ENCODE data around the gene FJX1.
"Not testable (repeated sequence)": the region's sequence is repeated elsewhere in the genome, so short reads cannot be mapped to it uniquely, and the experiment has no call there.

FJX1 gene

DNA sequence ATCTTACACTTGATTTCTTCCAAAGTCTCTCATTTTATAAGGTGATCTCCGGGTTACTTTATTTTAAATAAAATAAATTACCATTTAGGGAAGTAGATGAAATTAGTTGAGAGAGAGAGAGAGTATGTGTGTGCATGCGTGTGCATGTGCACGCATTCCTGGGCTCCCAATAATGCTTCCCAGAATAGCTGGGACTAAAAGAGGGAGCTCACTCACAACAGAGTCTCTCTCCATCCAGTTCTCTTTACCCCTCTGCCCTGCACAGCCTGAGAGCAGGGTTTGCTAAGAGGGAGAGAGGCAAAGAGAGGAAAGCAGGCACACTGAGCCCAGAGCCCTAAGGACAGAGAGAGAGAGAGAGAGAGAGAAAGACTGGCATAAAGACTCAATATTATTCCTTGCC is 33.0 kb downstream of the FJX1 start:
- no peak overlapping the region for H3K4me3 ChIP-seq (ENCODE audit: low read length)
- no peaks in the 10 kb centered on the region for H4K20me1 ChIP-seq (ENCODE audit: insufficient read depth, low read length)
- no peaks in the 10 kb centered on the region for H3K36me3 ChIP-seq (replicated peaks; ENCODE audit: low read depth, low read length)
- no peak overlapping the region for H2AFZ ChIP-seq (ENCODE audit: low read depth, low read length)
- H3K4me1 ChIP-seq (ENCODE audit: low read length): no peaks in the 10 kb centered on the region
- H3K9me3 ChIP-seq (ENCODE audit: insufficient read depth, low read length): no peaks in the 10 kb centered on the region
- H3K9ac ChIP-seq (ENCODE audit: low read length): no peak overlapping the region
- no peaks in the 10 kb centered on the region for H3K79me2 ChIP-seq (ENCODE audit: low read length)
- H3K27ac ChIP-seq (ENCODE audit: low read length): no peak overlapping the region
- TF ChIP-seq, protein P1, sequence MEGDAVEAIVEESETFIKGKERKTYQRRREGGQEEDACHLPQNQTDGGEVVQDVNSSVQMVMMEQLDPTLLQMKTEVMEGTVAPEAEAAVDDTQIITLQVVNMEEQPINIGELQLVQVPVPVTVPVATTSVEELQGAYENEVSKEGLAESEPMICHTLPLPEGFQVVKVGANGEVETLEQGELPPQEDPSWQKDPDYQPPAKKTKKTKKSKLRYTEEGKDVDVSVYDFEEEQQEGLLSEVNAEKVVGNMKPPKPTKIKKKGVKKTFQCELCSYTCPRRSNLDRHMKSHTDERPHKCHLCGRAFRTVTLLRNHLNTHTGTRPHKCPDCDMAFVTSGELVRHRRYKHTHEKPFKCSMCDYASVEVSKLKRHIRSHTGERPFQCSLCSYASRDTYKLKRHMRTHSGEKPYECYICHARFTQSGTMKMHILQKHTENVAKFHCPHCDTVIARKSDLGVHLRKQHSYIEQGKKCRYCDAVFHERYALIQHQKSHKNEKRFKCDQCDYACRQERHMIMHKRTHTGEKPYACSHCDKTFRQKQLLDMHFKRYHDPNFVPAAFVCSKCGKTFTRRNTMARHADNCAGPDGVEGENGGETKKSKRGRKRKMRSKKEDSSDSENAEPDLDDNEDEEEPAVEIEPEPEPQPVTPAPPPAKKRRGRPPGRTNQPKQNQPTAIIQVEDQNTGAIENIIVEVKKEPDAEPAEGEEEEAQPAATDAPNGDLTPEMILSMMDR (IDR thresholded peaks at IDR 0.05; ENCODE audit: low read depth, low read length): no peak
- no peak for TF ChIP-seq EZH2phosphoT487 (IDR thresholded peaks at IDR 0.05; ENCODE audit: low read depth)
- no peak overlapping the region for H3K4me2 ChIP-seq (ENCODE audit: low read length)
- peaks cover 11% of the 10 kb centered on the region for H3K27me3 ChIP-seq (ENCODE audit: low read depth, low read length)

DNA sequence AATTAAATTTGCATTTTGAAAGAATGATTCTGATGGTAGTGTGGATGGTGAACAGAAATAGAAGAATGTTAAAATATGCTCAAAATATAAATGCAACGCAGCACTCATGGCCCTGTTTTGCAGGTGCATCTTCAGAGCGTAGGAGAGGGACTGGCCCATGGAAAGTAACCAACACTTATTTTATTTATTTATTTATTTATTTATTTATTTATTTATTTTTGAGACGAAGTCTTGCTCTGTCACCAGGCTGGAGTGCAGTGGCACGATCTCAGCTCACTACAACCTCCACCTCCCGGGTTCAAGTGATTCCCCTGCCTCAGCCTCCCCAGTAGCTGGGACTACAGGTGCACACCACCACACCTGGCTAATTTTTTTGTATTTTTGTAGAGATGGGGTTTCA is 34.5 kb downstream of the FJX1 start:
- H3K27ac ChIP-seq (ENCODE audit: low read length); H3K79me2 ChIP-seq (ENCODE audit: low read length); H3K9me3 ChIP-seq (ENCODE audit: insufficient read depth, low read length); H3K36me3 ChIP-seq (replicated peaks; ENCODE audit: low read depth, low read length); H2AFZ ChIP-seq (ENCODE audit: low read depth, low read length); H3K4me1 ChIP-seq (ENCODE audit: low read length); H3K9ac ChIP-seq (ENCODE audit: low read length); H4K20me1 ChIP-seq (ENCODE audit: insufficient read depth, low read length); H3K4me3 ChIP-seq (ENCODE audit: low read length); H3K4me2 ChIP-seq (ENCODE audit: low read length): not testable (repeated sequence)
- H3K27me3 ChIP-seq (ENCODE audit: low read depth, low read length): peaks cover 11% of the 10 kb centered on the region

DNA sequence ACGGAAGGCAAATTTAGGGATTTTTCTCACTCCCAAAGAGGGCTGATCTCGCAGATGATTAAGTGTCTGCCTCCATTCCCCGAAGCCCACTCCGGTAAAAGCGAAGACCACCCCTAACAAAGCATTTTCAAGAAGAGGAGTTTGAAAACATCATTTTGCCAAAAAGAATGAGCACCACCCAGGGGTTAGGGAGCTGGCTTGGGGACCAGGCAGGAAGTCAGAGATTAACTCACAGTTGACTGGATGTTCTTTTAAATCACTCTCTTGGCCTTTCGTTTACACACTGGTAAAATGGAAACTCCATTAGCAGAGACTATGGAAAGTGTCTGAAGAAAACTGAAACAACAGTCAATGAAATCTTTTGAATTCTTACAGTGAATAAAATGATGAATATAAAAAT is 36.5 kb downstream of the FJX1 start:
- TF ChIP-seq EZH2phosphoT487 (IDR thresholded peaks at IDR 0.05; ENCODE audit: low read depth): no peak
- TF ChIP-seq, protein P1 (IDR thresholded peaks at IDR 0.05; ENCODE audit: low read depth, low read length): no peak
- Histone ChIP-seq H3K9ac (ENCODE audit: low read length) (no peak overlapping the region), H3K4me3 (ENCODE audit: low read length) (no peak overlapping the region), H3K79me2 (ENCODE audit: low read length) (no peaks in the 10 kb centered on the region), H4K20me1 (ENCODE audit: insufficient read depth, low read length) (no peaks in the 10 kb centered on the region), H2AFZ (ENCODE audit: low read depth, low read length) (no peak overlapping the region), H3K9me3 (ENCODE audit: insufficient read depth, low read length) (no peaks in the 10 kb centered on the region), H3K36me3 (replicated peaks; ENCODE audit: low read depth, low read length) (no peaks in the 10 kb centered on the region), H3K4me1 (ENCODE audit: low read length) (no peaks in the 10 kb centered on the region), H3K27ac (ENCODE audit: low read length) (no peak overlapping the region), H3K4me2 (ENCODE audit: low read length) (no peak overlapping the region), H3K27me3 (ENCODE audit: low read depth, low read length) (peaks cover 6% of the 10 kb centered on the region; the same call in 1 of the 2 replicates)

DNA sequence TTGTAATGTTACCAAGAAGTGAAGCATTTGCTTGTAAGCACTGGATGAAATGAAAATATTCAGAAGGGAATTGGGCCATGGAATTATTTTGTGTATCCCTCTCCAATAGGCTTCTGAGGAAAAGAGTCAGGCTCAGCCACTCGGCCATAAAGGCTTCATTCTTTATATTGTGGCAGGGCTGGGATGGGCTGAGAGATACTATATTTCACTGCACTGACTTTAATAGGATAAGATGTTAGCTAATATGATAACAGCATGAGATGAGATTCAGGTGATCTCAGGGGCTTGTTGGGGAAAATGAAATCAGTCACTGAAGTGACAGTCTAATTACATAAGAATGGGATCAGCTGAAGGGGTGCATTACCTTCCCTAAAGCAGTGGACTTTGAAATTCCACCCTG is 37.0 kb downstream of the FJX1 start:
- no peak overlapping the region for H3K9ac ChIP-seq (ENCODE audit: low read length)
- H3K36me3 ChIP-seq (replicated peaks; ENCODE audit: low read depth, low read length): no peaks in the 10 kb centered on the region
- H3K9me3 ChIP-seq (ENCODE audit: insufficient read depth, low read length): no peaks in the 10 kb centered on the region
- H2AFZ ChIP-seq (ENCODE audit: low read depth, low read length): no peak overlapping the region
- H3K4me1 ChIP-seq (ENCODE audit: low read length): no peaks in the 10 kb centered on the region
- no peaks in the 10 kb centered on the region for H3K79me2 ChIP-seq (ENCODE audit: low read length)
- H4K20me1 ChIP-seq (ENCODE audit: insufficient read depth, low read length): no peaks in the 10 kb centered on the region
- H3K4me2 ChIP-seq (ENCODE audit: low read length): no peak overlapping the region
- no peak overlapping the region for H3K27ac ChIP-seq (ENCODE audit: low read length)
- no peak overlapping the region for H3K4me3 ChIP-seq (ENCODE audit: low read length)
- peaks cover 6% of the 10 kb centered on the region; the same call in 1 of the 2 replicates for H3K27me3 ChIP-seq (ENCODE audit: low read depth, low read length)
- no peak for TF ChIP-seq EZH2phosphoT487 (IDR thresholded peaks at IDR 0.05; ENCODE audit: low read depth)
- TF ChIP-seq, protein P1 (IDR thresholded peaks at IDR 0.05; ENCODE audit: low read depth, low read length): no peak

DNA sequence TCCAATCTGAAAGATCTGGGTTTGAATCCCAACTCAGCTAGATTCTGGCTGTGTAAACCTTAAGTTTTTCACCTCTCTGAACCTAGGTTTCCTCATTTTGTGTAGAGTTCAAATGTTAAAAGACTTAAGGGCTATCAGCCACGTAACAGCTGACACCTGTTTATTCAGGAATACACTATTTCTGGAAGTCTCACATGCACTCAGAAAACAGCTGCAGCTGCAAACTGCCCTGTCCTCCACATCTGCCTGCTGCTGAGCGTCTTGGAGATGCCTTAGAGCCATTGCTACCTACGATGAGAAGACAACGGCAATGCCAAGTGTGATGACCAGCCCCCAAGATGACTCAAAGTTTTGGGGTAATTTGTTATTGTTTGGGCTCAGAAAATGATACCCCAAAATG is 37.6 kb downstream of the FJX1 start:
- Histone ChIP-seq H3K4me3 (ENCODE audit: low read length) (no peak overlapping the region), H3K9me3 (ENCODE audit: insufficient read depth, low read length) (no peaks in the 10 kb centered on the region), H3K27ac (ENCODE audit: low read length) (no peak overlapping the region), H3K4me2 (ENCODE audit: low read length) (no peak overlapping the region), H3K27me3 (ENCODE audit: low read depth, low read length) (peaks cover 6% of the 10 kb centered on the region; the same call in 1 of the 2 replicates), H3K9ac (ENCODE audit: low read length) (no peak overlapping the region), H3K36me3 (replicated peaks; ENCODE audit: low read depth, low read length) (no peaks in the 10 kb centered on the region), H3K4me1 (ENCODE audit: low read length) (no peaks in the 10 kb centered on the region), H3K79me2 (ENCODE audit: low read length) (no peaks in the 10 kb centered on the region), H2AFZ (ENCODE audit: low read depth, low read length) (no peak overlapping the region), H4K20me1 (ENCODE audit: insufficient read depth, low read length) (no peaks in the 10 kb centered on the region)
- TF ChIP-seq, protein P1 (IDR thresholded peaks at IDR 0.05; ENCODE audit: low read depth, low read length): no peak
- TF ChIP-seq EZH2phosphoT487 (IDR thresholded peaks at IDR 0.05; ENCODE audit: low read depth): no peak
